Measurements from ENCODE around the gene ATP6AP1. TPM values are rescaled to one million over a fixed set of nuclear protein-coding genes. Genes with fewer than 3 reads are reported as not detected.

Gene ATP6AP1
- total RNA-seq, 1 experiment from 2014 or later: 221 TPM

DNA sequence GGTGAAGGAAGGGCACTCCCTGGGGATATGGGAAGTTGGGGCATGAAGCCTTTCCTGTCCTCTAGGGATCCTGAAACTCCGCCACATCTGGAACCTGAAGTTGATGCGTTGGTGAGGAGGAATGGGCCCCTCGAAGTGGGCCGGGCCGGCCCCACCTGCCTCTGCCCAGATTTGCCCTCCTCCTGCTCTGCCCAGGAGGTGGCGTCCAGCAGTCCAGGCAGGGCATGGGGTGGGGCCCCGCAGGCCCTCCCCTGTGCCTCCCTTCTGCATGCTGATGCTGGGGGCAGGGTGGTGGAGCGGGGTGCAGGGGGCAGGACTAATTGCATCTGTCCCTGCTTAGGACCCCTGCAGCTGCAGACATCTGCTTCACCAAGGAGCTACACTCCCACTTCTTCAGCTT, 15.3 kb upstream of the ATP6AP1 start:
- DNase-seq (ENCODE audit: low read depth, low spot score) (no peak), ATAC-seq (no peak)
- Histone ChIP-seq H3K27ac (ENCODE audit: low read length) (no peak overlapping the region), H3K4me3 (ENCODE audit: low read depth in 2 of 2, low read length in 2 of 2) (no peak overlapping the region), H3K9me3 (ENCODE audit: control insufficient read depth, insufficient read depth, low read depth, low read length) (no peaks in the 10 kb centered on the region), H3K4me1 (ENCODE audit: control insufficient read depth, insufficient read depth, low read length) (peaks cover 26% of the 10 kb centered on the region), H3K27me3 (ENCODE audit: control insufficient read depth, insufficient read depth, low read length) (no peaks in the 10 kb centered on the region), H3K36me3 (ENCODE audit: control insufficient read depth, insufficient read depth, low read length) (no peaks in the 10 kb centered on the region)
- TF ChIP-seq TCF7L2 (IDR thresholded peaks at IDR 0.05; ENCODE audit: low read depth, low read length) (no peak), POLR2AphosphoS5 (IDR thresholded peaks at IDR 0.05; ENCODE audit: low read depth, low read length) (no peak), SIN3A (IDR thresholded peaks at IDR 0.05; ENCODE audit: borderline replicate concordance, insufficient read depth, low read depth, low read length) (no peak)
- TF ChIP-seq, protein P1, sequence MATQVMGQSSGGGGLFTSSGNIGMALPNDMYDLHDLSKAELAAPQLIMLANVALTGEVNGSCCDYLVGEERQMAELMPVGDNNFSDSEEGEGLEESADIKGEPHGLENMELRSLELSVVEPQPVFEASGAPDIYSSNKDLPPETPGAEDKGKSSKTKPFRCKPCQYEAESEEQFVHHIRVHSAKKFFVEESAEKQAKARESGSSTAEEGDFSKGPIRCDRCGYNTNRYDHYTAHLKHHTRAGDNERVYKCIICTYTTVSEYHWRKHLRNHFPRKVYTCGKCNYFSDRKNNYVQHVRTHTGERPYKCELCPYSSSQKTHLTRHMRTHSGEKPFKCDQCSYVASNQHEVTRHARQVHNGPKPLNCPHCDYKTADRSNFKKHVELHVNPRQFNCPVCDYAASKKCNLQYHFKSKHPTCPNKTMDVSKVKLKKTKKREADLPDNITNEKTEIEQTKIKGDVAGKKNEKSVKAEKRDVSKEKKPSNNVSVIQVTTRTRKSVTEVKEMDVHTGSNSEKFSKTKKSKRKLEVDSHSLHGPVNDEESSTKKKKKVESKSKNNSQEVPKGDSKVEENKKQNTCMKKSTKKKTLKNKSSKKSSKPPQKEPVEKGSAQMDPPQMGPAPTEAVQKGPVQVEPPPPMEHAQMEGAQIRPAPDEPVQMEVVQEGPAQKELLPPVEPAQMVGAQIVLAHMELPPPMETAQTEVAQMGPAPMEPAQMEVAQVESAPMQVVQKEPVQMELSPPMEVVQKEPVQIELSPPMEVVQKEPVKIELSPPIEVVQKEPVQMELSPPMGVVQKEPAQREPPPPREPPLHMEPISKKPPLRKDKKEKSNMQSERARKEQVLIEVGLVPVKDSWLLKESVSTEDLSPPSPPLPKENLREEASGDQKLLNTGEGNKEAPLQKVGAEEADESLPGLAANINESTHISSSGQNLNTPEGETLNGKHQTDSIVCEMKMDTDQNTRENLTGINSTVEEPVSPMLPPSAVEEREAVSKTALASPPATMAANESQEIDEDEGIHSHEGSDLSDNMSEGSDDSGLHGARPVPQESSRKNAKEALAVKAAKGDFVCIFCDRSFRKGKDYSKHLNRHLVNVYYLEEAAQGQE (IDR thresholded peaks at IDR 0.05; ENCODE audit: insufficient read depth in 1 of 2, low read depth in 2 of 2, low read length in 1 of 2): no peak
- TF ChIP-seq, protein P2, sequence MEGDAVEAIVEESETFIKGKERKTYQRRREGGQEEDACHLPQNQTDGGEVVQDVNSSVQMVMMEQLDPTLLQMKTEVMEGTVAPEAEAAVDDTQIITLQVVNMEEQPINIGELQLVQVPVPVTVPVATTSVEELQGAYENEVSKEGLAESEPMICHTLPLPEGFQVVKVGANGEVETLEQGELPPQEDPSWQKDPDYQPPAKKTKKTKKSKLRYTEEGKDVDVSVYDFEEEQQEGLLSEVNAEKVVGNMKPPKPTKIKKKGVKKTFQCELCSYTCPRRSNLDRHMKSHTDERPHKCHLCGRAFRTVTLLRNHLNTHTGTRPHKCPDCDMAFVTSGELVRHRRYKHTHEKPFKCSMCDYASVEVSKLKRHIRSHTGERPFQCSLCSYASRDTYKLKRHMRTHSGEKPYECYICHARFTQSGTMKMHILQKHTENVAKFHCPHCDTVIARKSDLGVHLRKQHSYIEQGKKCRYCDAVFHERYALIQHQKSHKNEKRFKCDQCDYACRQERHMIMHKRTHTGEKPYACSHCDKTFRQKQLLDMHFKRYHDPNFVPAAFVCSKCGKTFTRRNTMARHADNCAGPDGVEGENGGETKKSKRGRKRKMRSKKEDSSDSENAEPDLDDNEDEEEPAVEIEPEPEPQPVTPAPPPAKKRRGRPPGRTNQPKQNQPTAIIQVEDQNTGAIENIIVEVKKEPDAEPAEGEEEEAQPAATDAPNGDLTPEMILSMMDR (IDR thresholded peaks at IDR 0.05): no peak
- no TSS peak for BruUV-seq (replicated peaks)
- in situ Hi-C loops (cut with HindIII; ENCODE audit: low pct_unique_long_range_greater_than_20kb, low sequenced_read_pairs) (no loop called here), intact Hi-C loops (cut with micrococcal nuclease; ENCODE audit: unreplicated experiment) (no loop called here)
- ChIA-PET POLR2A (no interaction called here), CTCF (no interaction called here)

DNA sequence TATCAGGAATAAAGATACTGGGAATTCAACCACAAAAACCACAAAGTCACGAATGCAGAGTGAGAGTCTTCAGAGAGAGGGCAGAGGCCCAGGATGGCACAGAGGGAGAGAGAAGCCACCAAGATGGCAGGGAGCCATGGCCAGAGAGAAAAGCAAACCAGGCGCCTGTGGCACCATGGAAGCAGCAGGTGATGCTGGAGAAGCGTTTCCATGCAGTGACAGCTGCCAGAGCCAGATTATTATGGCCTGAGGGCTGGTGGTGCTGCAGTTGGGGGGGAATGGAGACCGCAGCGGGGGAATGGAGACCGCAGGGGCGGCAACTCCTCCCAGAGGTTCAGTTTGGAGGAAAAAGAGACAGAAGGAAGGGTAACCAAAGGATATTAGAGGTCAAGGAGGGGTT, 11.3 kb upstream of the ATP6AP1 start:
- TF ChIP-seq TCF7L2 (IDR thresholded peaks at IDR 0.05; ENCODE audit: low read depth, low read length) (no peak), POLR2AphosphoS5 (IDR thresholded peaks at IDR 0.05; ENCODE audit: low read depth, low read length) (no peak), SIN3A (IDR thresholded peaks at IDR 0.05; ENCODE audit: borderline replicate concordance, insufficient read depth, low read depth, low read length) (no peak)
- TF ChIP-seq, protein P2 (IDR thresholded peaks at IDR 0.05): no peak
- TF ChIP-seq, protein P1 (IDR thresholded peaks at IDR 0.05; ENCODE audit: insufficient read depth in 1 of 2, low read depth in 2 of 2, low read length in 1 of 2): no peak
- in situ Hi-C loops (cut with HindIII; ENCODE audit: low pct_unique_long_range_greater_than_20kb, low sequenced_read_pairs) (no loop called here), intact Hi-C loops (cut with micrococcal nuclease; ENCODE audit: unreplicated experiment) (no loop called here)
- no peak overlapping the region for H3K4me3 ChIP-seq (ENCODE audit: low read depth in 2 of 2, low read length in 2 of 2)
- no peak overlapping the region for H3K27ac ChIP-seq (ENCODE audit: low read length)
- no peaks in the 10 kb centered on the region for H3K9me3 ChIP-seq (ENCODE audit: control insufficient read depth, insufficient read depth, low read depth, low read length)
- H3K36me3 ChIP-seq (ENCODE audit: control insufficient read depth, insufficient read depth, low read length): no peaks in the 10 kb centered on the region
- ChIA-PET POLR2A (interaction anchor here (0.7 kb wide), 2 partner anchors 72 to 122 kb away, joined by 4 to 7 read pairs; no protein-coding TSS in a partner anchor), CTCF (no interaction called here)
- DNase-seq (ENCODE audit: low read depth, low spot score) (no peak), ATAC-seq (no peak)
- BruUV-seq (replicated peaks): no TSS peak
- no peaks in the 10 kb centered on the region for H3K27me3 ChIP-seq (ENCODE audit: control insufficient read depth, insufficient read depth, low read length)
- H3K4me1 ChIP-seq (ENCODE audit: control insufficient read depth, insufficient read depth, low read length): peaks cover 9% of the 10 kb centered on the region
